GM21619 (cell line): Measurements from ENCODE around the gene PTPRE.

Experiments used
- ATAC-seq: cut with Tn5 transposase; IDR thresholded peaks from one replicate; pipeline ENCODE4 v1.9.1; 2021; ENCODE audit not compliant: unreplicated experiment

PTPRE gene

DNA sequence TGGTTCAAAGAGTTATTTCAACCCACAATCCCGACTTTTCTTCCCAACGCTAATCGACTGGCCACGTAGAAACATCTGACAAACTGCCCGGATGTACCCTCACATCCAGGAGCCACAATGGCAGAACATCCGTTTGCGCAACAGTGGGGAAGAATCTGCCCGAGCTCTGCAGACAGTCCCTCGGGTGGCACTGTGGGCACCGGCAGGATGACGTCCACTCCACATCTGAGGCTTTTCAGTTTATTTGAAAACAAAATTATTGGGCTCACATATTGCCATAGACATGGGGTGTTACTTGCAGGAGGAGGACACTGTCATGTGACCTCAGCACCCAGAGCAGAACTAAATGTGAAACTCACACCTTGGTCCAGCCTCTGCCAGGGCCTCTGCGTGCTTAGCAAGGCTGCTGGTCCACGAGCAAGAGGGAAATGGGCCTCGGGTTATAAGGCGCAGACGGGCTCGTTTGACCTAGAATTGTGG, 135.3 kb downstream of the PTPRE start:
- no peak for ATAC-seq

DNA sequence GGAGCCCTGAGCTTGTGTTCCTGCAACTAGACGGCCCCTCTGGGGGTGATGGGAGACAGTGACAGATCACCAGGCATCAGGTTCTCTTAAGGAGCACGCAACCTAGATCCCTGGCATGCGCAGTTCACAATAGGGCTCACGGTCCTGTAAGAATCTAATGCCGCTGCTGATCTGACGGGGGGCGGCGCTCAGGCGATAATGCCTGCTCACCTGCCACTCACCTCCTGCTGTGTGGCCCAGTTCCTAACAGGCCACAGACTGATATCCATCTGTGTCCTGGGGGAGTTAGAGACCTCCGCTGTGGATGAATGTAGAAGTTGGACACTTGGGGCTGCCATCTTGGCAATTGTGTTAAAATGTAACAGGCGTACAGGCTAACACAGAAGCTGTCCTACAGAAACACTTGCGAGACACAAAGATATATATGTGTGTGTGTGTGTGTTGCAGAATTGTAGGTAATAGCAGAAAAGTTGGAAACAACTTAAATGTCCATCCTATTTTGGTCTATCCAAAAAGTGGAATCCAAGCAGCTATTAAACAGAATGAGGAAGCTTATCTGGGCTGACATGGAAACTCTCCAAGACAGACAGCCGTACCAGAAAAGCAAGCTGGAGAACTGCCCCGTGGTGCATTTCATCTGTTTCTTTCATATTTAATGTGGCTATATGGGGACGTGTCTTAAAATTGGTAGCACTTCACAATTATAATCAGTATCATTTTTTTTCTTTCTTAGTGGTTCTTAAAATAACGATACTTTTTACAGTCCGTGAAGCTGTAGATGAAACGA, 136.5 kb downstream of the PTPRE start:
- ATAC-seq: no peak

GRCh38 chr10:128044186-128044585, 137.3 kb downstream of the PTPRE start:
- ATAC-seq: no peak

GRCh38 chr10:128044961-128045832, 138.3 kb downstream of the PTPRE start:
- ATAC-seq: no peak

DNA sequence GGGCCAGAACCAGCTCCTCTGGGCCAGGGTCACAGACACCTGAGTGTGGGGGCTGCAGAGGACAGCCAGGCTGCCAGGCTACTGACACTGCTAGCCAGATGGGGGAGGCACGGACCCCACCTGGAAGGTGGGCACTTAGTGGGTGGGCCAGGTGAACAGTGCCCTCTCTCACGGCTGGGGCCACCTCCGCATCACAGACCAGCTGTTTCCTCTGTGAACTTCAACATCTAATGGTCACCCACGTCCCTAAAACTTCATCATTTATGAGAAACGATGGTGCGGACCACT, 138.9 kb downstream of the PTPRE start:
- ATAC-seq: no peak

GRCh38 chr10:128046156-128046952, 139.5 kb downstream of the PTPRE start:
- no peak for ATAC-seq

DNA sequence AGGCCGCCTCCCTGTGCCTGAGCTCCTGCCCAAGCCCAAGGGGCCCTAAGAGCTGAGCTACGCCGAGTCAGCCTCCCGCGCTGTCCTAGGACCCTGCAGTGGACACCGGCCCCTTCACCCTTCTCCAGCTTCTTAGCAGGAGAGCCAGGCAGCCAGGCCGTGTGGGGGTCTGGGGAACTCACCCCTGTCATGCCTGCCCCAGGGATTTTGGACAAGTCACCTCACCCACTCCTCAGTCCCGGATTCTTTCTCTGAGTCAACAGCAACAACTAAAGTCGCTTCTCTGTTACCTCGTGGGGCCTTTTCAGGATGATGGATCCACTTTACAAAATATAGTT, 140.0 kb downstream of the PTPRE start:
- ATAC-seq: peak; percentile 6

- ATAC-seq: peak; percentile 97
Measured at GRCh38 chr10:128047351-128047750, 140.4 kb downstream of the PTPRE start.

DNA sequence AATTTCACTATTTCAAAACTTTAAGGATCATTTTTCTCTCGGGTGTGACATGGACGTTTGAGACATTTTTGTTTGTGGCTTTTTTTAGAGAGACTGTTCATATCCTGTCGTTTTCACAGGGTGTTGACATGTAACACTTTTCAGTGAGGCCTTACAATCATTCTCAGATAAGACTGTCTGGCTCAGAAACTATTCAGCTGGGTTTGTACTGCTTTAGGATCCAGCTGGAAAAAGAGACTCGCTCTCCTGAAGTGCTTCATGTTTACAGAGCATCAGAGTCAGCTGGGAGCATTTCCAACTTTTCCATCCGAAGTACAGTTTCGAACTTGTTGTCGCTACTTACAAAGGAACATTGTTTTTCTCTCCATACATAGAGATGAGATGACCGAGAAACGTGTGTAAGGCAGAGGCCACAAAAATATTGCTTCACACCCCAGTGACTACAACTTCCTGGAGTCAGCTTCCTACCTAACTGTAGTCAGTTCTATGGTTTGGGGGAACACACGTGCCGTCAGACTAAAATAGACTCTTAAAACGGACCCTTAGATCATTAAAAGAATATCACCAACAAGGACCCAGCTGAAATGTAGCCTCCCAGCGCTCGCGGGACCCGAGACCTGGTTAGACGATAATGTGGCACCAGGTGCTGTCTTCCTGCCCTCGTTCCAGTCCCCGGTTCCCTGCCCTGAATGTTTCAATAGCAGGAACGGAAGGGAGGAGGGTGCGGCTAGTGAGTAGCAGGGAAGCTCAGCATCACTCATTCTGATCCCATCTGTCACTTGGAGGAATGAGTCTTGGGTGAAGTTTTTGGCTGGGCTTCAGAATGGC, 141.3 kb downstream of the PTPRE start:
- ATAC-seq: peak; percentile 30

GRCh38 chr10:128048819-128049210, 141.9 kb downstream of the PTPRE start:
- no peak for ATAC-seq

DNA sequence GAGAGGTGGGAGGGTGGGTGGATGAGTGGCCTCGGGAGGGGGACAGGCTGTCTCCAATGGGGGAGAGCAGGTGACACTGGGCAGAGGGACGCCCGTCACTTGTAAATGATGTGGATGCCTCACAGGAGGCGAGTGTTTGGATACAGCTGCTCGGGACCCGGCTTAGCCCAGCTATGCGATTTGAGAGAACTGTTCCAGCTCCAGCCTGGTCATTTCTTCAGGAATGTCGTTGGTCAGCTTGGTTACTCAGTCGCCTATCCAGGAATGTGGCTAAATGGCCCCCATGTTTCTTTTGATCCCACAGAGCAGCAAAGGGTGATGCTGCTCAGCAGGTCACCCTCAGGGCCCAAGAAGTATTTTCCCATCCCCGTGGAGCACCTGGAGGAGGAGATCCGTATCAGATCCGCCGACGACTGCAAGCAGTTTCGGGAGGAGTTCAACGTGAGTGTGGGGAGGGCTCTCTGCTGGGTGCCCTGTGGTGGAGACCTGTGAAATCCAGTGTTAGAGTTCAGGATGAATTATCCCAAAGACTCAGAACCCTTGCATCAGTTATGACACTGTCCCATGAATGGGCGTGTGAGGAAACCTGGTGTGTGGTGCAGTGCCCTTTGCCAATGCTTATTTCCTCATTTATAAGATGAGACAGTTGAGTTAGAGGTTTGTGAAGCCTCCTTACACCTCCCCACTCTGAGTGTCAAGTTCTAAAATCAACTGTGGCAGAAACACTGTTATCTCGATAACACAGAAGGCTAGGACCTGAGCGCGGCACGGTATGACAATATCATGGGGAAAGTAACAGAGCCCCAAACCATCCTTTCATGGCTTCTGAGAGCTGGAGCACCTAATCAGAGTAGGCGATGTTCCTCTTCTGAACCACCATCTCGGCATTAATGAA, 142.6 kb downstream of the PTPRE start:
- no peak for ATAC-seq

GRCh38 chr10:128050121-128050516, 143.2 kb downstream of the PTPRE start:
- ATAC-seq: no peak

GRCh38 chr10:128050936-128051335, 144.0 kb downstream of the PTPRE start:
- ATAC-seq: no peak

DNA sequence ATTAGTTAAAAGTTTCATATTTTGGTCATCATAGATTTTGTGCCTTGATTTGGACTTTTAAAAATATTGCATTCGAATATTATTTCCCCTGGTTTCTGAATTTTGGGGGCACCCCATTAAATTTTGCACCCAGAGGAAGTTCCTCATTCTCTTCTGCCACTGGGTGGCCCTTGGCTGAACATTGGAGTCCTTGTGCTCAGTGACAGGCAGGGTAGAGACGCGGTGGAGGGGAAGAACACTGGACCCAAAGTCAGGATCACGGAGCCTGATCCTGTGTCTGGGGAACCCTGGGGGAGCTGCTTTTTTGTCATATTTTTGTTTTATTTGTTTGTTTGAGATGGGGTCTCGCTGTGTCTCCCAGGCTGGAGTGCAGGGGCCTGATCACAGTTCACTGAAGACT, 144.6 kb downstream of the PTPRE start:
- no peak for ATAC-seq

DNA sequence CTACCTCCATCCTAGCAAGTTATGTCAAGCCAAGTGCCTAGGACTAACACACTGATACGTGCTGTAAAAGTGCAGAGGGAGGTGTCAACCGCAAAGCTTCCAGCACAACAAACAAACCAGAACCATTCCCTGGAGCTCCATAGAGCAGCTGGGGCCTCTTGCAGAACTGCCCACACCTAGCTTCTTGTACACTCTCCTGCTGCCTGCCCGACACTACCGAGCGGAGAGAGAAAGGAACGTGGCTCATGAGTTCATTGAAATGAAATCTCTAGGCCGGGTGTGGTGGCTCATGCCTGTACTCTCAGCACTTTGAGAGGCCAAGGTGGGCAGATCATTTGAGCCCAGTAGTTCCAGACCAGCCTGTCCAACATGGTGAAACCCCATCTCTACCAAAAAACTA, 145.8 kb downstream of the PTPRE start:
- no peak for ATAC-seq

- no peak for ATAC-seq
Measured at GRCh38 chr10:128053356-128053755, 146.5 kb downstream of the PTPRE start.

GRCh38 chr10:128054163-128054970, 147.5 kb downstream of the PTPRE start:
- no peak for ATAC-seq

DNA sequence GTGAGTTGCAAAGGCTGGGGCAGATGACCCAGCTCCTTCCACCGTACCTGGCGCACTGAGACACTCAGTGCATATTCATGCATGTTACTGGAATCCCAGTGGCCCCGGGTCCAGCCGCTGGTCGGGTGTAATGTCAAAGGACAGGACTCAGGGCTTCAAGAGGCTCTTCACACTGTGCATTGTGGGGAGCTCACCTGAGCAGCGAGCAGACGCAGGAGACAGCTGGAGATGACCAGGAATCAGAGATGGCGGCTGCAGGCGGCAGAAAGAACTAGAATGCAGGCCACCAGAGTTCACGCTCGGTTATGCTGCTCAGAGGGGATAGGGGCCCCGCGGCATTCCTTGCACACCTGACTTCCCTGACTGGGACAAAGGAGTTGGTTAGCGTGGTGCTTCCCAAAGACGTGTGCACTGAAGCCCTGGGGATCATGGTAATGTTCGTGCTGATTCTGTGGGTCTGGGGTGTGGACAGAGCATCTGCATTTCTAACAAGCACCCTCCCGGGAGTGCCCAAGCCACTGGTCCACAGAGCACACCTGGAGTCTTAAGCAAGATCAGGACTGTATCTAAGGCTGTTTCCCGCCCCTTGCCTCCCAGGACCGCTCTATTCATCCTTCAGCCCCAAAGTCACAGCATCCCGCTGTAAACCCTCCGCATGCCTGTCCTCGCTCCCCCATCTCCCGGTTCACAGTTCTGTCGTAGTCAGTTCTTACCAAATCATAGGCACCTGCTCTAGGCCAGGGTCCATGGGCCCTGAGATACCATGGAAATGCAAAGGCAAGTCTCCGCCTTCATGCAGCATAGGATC, 148.4 kb downstream of the PTPRE start:
- ATAC-seq: no peak
